GM18858 (cell line): Measurements from ENCODE around the gene CDCP2.
A peak's percentile ranks its signal among the peaks of the same experiment; 100 is the strongest.

Experiments used
- ATAC-seq: cut with Tn5 transposase; IDR thresholded peaks from one replicate; pipeline ENCODE4 v1.9.1; 2021; ENCODE audit not compliant: unreplicated experiment

CDCP2 gene

DNA sequence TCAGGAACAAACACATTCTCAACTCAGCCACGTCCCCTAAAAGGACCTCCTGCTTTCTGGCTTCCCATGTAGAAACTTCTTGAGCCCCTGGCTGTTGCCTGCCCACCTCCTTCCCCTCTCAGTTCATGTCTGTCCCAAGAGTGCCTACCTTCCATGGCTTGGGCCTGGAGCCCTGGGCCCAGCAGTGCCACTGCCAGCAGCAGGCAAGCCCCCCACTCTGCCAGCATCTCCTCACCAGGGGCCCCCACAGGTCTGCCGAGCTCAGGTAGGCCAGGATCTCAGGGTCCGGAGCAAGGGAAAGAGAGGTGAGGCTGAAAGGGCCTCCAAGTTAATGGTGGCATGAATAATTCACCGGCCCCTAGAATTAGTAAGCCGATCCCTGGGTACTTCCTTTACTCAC, at the start of gene CDCP2:
Gene CDCP2 (minus strand): TSS at position 305 of the 400 bp plus-strand sequence. CDS start 78 bp downstream, at position 227.
- no peak for ATAC-seq

DNA sequence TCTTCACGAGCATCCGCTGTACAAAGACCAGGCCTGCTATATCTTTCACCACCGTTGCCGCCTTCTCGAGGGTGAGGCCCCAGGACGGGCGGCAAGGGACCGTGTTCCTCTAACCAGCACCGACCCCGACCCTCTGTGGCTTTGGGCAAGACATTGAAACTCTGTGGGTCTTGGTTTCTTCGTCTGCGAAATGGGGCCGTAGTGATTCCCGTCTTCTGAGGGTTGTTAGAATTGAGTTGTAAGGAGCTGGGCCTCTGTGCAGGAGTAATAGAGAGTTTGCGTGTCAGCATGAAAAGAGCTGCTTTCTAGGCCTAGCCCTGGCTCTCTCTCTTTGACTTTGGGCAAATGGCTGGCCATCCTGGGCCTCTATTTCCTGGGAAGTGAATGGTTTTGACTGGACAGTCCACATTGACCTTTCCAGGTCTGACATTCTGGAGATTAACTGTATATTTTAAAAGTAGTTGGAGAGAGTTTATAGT, 47.8 kb upstream of the CDCP2 start:
- no peak for ATAC-seq

DNA sequence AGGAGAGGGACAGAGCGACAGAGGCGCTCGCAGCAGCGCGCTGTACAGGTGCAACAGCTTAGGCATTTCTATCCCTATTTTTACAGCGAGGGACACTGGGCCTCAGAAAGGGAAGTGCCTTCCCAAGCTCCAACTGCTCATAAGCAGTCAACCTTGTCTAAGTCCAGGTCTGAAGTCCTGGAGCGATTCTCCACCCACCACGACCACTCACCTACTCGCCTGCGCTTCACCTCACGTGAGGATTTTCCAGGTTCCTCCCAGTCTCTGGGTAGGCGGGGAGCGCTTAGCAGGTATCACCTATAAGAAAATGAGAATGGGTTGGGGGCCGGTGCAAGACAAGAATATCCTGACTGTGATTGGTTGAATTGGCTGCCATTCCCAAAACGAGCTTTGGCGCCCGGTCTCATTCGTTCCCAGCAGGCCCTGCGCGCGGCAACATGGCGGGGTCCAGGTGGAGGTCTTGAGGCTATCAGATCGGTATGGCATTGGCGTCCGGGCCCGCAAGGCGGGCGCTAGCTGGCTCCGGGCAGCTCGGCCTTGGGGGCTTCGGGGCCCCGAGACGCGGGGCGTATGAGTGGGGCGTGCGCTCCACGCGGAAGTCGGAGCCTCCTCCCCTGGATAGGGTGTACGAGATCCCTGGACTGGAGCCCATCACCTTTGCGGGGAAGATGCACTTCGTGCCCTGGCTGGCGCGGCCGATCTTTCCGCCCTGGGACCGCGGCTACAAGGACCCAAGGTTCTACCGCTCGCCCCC, 47.1 kb upstream of the CDCP2 start, which contains the start of the genes CYB5RL and MRPL37:
Gene CYB5RL (minus strand): TSS at position 266 of the 754 bp plus-strand sequence. CDS start 4,414 bp downstream, outside the sequence.
Gene MRPL37 (plus strand): TSS at position 403 of the 754 bp plus-strand sequence. CDS start 77 bp downstream, at position 480.
- ATAC-seq, result peak; percentile 75

DNA sequence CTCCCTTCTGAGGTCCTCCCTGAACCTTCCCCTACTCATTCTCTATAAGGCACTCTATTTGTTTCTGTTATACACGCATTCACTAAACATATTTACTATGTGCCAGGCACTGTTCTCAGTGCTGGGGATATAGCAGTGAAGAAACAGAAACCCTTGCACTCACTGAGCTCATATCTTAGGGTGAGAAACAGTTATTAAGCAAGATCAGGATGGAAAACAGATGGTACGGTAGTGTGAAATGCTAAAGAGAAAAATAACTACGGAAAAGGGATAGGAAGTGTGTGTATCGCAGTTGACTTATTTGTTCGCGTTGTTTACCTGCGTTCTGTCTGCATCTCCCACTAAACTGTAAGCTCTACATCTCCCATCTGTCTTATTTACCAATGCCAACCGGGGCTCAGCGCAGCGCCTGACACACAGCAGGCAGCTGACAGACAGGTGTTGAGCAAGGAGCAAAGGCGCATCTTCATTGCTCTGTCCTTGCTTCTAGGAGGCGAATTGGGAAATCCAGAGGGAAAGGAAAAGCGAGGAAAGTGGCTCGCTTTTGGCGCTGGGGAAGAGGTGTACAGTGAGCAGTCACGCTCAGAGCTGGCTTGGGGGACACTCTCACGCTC, 46.5 kb upstream of the CDCP2 start:
- no peak for ATAC-seq

DNA sequence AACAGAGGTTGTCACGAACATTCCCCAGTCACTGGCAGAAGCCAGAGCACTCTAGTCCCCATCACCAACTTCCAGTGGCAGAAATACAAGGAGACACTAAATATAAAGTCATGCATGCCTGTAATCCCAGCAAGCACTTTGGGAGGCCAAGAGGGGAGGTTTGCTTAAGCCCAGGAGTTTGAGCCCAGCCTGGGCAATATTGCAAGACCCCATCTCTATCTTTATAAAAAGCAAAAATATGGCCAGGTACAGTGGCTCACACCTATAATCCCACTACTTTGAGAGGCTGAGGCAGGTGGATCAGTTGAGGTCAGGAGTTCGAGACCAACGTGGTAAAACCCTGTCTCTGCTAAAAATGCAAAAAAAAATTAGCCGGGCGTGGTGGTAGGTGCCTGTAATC, 40.7 kb upstream of the CDCP2 start:
- no peak for ATAC-seq

DNA sequence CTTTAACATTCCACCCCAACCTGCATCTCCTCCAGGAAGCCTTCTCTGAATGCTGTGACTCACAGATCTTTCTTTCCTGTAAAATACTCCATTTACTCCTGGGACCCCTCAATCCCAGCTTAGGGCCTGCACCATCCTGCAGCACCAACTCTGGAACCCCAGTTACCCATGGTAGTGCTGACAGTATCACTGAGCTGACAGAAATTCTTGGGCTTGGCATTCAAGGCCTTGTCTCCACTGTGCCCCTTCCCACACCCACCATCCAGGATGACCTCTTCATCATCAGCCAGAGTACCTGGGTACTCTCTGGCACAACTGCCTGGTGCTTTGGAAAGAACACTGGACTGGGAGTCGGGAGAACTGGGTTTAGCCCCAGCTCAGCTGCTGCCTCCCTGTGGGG, 38.7 kb upstream of the CDCP2 start:
- no peak for ATAC-seq

DNA sequence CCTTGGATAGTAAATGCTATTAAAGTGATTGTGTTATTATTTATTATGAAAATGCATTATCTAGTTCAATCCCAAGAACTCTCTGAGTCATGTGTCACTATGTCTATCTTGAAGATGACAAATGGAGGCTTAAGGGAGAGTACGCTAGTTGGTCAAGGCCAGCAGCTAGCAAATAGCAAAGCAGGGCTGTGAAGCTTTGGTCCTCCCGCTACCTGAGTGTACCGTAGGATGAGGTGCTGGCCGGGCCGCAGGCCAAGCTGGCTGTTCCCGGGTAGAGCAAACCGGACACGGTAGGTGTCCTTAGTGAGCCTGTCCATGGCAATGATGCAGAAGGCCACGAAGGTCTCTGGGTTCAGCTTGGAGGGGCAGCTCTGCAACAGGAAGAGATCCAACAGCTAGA, 37.7 kb upstream of the CDCP2 start:
- no peak for ATAC-seq

DNA sequence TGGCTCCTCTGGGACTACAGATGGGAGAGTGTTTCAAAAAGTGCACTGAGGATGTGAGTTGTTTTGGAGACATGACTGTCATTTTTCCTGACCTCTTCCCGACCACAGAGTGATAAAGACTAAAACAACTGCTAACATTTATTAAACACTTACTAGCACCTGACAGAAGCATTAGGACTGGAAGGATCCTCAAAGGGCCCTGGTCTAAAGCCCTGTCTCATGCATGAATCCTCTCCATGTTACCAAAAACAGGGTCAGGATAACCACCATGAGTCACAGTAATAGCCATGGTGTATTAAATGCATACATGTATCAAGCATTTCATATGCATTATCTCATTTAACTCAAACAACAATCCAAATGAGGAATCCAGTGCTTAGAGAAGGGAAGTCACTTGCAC, 35.5 kb upstream of the CDCP2 start:
- ATAC-seq, result no peak

DNA sequence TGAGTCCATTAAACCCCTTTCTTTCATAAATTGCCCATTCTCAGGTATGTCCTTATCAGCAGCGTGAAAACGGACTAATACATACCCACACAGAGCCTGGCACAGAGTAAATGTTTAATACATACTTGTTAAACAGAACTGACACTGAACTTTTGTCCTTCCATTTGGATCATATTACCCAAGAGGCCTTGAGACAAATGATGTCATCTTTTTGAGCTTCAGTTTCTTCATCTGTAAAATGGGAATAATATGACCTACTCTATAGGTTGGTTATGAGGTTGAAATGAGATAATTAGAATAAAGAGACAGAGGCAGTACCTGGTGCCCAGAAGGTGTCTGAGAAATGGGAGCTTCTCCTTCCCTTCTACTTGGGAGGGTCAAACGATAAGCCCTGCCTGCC, 33.3 kb upstream of the CDCP2 start:
- no peak for ATAC-seq

DNA sequence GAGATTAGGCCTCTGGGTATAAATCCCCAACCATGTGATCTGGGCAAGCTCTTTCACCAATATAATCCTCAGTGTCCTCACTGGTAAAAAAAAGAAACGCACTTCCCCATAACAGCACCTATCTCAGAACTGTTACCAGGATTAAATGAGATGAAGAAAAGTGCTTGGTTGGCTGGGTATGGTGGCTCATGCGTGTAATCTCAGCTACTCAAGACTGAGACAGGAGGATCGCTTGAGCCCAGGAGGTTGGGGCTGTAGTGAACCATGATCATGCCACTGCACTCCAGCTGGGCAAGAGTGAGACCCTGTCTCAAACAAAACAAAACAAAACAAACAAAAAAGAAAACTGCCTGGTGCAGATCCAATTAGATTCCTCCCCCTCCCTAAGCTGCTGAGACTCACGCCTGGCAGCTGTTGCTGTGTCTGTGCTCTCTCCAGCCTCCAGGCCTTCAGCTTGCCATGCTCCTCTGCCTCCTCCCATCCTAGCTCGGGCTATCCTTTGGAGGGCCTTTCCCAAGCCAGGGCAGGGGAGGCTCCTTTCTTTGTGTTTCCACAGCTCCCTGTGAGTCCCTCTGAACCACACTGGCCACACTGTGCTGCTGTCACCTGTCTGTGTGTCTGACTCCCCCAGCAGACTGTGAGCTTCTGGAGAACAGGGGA, 28.0 kb upstream of the CDCP2 start:
- ATAC-seq, result no peak

DNA sequence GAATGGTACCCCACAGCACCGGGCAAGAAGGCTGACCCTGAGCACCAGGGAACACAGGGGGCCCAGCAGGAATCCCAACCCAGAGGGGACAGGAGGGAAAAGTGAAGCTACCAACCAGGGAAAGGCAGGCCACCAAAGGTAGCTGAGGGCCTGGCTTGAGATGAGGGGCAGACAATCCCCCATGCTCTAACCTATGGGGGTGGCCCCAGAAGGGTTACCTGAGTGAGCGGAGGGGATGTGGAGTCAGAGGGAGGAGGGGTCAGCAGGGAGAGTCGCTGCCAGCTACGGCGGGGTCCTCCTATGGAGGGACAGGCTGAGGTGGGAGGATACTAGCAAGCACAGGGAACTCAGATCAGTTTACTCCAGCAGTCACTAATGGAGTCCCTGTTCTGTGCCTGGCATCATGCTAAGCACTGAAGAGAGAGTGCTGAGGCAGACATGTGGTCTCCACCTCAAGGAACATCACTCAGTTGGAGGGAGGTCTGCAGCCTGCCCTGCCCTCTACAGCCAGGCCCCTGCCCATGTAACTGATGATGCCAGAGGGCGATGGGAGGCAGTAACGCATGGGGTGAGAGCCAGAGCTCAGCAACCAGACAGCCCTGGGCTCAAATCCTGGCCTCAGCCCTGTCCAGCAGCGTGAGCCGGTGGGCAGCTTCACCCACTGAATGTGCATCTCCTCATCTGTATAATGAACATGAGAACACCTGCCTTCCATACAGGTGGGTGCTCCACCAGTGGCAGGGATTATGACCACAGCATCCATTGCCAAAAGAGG, 25.7 kb upstream of the CDCP2 start:
- no peak for ATAC-seq

DNA sequence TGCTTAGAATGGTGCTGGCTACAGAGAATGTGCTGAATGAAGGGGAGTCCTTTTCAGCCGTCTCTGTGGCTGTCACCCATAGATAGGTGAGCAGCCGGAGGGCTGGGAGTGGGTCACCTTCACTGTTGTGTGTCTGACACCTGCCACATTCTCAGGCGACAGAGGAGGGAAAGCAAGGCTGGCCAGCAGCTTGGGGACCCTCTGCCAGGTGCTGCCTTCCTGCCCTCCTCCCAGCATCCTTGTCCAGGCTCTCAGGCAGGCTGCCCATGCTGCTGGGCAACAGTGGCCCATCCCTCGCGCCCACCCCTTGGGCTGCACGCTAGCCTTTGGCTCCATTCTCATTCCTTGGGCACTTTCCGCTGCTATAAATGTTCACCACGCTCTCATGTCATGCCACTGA, 24.9 kb upstream of the CDCP2 start:
- ATAC-seq, result no peak

DNA sequence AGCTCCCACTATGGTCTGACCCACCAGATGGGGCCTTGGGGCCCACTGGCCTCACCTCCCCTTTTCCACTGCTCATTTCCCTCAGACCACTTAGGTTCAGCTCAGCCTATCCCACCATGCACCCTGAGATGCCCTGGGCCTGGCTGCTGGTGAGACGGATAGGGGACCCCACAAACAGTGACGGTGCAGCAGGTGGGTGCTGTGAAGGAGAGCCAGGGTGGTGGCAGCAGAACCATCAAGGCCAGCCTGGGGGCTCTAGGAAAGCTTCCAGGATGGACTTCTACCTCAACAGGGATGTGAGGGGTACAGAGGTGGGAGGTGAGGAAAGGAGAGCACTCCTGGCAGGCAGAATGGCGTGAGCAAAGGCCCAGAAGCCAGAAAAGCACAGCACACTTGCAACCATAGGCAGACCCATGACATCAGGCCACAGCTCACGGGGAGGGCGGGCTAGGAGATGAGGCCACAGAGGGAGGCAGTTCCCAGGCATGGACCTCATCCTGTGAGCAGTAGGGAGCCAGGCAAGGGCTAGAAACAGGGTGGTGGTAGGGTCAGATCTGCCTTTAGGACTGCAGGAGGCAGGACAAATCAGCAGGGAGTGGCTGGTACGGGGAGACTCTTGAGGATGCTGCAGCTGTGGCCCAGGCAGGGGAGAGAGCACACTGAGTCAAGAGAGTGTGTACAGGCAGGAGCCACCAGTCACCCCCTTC, 24.0 kb upstream of the CDCP2 start:
- no peak for ATAC-seq

DNA sequence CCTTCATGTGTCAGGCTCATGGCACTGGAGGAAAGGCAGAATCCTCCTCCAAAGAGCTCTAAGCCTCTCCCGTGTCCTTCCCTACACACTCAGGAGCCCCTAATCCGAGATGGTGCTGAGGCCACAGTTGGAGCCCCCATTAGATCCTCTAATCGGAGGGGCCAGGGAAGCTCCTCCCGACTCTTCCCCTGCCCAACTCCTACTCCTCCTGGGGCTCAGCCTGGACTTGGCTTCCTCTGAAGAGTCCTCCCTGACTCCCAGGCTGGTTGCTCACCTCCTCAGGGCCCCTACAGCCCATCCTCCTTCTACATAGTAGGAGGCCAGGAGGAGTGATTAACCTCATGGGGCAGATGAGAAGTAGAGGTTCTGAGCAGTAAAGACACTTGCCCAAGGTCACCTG, 21.3 kb upstream of the CDCP2 start:
- no peak for ATAC-seq

DNA sequence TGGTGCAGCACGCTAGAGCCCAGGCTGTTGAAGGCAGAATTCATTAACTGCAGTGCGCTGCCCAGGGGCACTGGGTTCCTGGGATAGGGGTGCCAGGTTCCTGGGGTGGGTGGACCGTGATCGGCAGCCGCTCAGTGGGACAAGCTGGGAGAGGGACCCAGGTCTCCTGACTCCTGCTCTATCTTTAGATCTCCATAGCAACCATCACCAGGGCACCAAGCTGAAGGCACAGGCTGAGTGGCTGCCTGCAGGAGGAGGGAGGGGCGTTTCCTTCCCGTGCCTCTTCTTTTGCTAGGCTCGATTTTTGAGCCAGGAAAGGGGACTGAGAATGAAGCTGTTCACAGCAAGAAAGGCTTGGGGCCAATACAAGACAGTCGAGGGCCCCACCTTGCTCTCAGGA, 20.9 kb upstream of the CDCP2 start:
- no peak for ATAC-seq

DNA sequence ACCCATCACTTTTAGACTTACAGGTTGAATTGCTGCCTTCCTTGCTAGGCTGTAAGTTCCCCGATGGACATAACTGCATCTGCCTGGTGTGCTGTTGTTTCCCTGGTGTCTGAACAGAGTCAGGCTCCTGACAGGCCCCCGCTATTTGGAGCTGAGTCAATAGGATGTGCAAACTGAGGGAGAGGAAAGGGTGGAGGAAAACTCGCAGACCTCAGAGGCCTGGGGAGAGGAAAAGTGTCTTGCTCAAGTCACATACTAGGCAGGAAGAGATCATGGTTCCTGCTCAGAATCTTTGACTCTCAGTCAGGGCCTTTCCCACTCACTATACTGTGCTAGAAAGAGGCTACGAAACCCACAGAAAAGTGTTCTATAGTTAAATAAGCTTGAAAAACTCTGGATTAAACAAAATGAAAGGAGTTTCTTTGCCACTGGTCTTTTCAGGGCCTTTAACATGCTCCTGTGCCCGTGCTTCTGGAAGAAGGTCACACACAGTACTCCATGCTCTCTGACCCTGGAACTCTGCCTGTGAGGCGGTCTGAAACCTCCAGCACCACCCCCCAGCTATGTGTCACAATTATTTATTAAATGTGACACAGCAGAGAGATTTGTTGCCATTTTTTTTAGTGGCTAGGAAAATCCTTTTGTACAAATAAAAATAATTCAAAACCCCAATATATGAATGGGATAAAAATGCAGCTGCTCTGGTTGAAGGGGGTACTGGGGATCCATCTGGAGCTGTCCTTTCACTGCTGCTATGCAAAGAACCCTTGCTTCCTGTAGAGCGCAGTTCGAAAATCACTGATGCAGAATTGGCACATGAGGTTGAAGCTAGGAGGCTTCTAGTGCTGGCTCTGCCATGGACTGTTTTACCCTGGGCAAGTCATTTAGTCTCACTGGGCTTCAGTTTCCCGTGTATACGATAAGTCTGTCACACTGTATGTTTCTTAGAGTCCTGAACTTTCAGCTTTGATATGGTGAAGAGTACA, 20.1 kb upstream of the CDCP2 start:
- no peak for ATAC-seq

DNA sequence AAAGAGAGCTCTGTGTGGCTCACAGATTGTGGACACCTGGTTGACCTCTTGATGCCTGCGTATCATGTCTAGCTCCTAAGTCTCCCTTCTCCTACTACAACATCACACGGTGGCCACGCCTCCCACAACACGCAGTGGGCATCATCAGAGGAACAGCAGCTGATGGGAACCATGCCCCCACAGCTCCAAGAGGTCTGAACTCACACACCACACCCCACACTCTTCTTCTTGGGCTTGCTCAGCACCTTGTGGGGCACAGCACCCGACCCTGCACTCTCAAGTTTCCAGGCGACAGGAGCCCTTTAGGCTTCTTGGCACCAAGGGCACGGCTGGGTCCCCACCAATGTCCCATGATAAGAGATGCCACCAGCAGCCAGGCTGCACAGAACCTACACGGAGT, 18.8 kb upstream of the CDCP2 start:
- no peak for ATAC-seq

DNA sequence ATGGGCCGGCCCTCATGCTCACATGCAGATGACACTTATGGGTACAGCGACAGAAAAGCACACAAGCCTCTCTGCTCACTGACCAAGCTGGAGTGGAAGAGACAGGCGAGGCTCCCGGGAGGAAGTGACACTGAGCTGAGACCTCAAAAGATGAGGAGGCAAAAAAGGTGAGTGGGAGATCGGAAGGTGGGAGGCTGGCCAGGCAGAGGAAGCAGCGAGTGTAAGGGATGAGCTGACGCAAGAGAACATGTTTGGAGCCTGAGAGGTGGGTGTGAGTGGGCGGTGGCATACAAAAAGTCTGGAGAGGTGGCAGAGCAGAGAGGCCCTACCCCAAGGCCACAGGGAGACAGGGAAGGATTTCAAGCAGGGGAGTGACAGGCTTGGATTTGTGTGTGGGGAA, 18.2 kb upstream of the CDCP2 start:
- no peak for ATAC-seq

DNA sequence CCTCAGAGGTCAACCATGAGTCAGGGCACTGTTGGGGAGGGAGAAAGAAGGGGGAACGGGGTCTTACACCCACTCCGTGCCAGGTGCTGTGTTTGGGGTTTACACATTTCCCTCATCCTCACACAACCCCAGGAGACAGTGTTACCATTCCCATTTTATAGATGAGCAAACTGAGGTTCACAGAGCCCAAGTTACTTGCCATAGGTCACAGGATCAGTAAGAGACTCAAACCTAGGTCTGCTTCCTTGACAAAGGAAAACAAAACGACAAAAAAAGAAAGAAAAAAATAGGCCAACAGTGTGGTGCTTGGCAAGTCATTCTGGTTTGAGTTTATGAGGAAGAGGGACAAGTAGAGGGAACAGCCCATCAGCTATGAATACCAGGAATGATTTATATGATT, 16.3 kb upstream of the CDCP2 start:
- ATAC-seq, result no peak
